SK-N-MC (cell line): ENCODE results near the gene ASB3.

Experiments used
- EZH2 ChIP-seq: fragments of 200-600 bp; sonication (generic); IDR thresholded peaks from one replicate; pipeline ENCODE4 v1.6.1; 2017; ENCODE audit warnings: antibody characterized with exemption
- POLR2AphosphoS5 ChIP-seq: IDR thresholded peaks from 2 replicates; pipeline ENCODE4 v1.6.1; 2012; ENCODE audit warnings: mild to moderate bottlenecking, low read depth, low read length, borderline replicate concordance

- TF ChIP-seq EZH2 (no peak), POLR2AphosphoS5 (no peak)
Measured at GRCh38 chr2:53784436-53784835, 2.3 kb downstream of the ASB3 start.
